GM21381 (cell line): ENCODE data around the gene ANKK1.

Experiments used
- ATAC-seq: cut with Tn5 transposase; IDR thresholded peaks from one replicate; pipeline ENCODE4 v1.9.1; 2021; ENCODE audit warnings: mild to moderate bottlenecking, moderate library complexity; ENCODE audit not compliant: unreplicated experiment

ANKK1 gene

GRCh38 chr11:113377681-113378412, 9.7 kb upstream of the ANKK1 start:
- ATAC-seq, result no peak

GRCh38 chr11:113378692-113379091, 8.9 kb upstream of the ANKK1 start:
- no peak for ATAC-seq

GRCh38 chr11:113382121-113382520, 5.5 kb upstream of the ANKK1 start:
- ATAC-seq, result no peak

- no peak for ATAC-seq
Observed at GRCh38 chr11:113384551-113384950, 3.0 kb upstream of the ANKK1 start.

- ATAC-seq, result no peak
Observed at GRCh38 chr11:113385749-113386148, 1.8 kb upstream of the ANKK1 start.

- no peak for ATAC-seq
Observed at GRCh38 chr11:113386866-113387265, 713 bp upstream of the ANKK1 start.

GRCh38 chr11:113389272-113389671, 1.7 kb downstream of the ANKK1 start:
- ATAC-seq, result no peak

GRCh38 chr11:113392236-113392921, 4.8 kb downstream of the ANKK1 start:
- no peak for ATAC-seq

- no peak for ATAC-seq
Observed at GRCh38 chr11:113393501-113393985, 6.0 kb downstream of the ANKK1 start.

- ATAC-seq, result no peak
Observed at GRCh38 chr11:113394919-113395318, 7.3 kb downstream of the ANKK1 start.

GRCh38 chr11:113395782-113396336, 8.3 kb downstream of the ANKK1 start:
- no peak for ATAC-seq

GRCh38 chr11:113396690-113397089, 9.1 kb downstream of the ANKK1 start:
- no peak for ATAC-seq

- no peak for ATAC-seq
Observed at GRCh38 chr11:113397212-113397611, 9.6 kb downstream of the ANKK1 start.

GRCh38 chr11:113397821-113398220, 10.2 kb downstream of the ANKK1 start:
- ATAC-seq, result no peak

- no peak for ATAC-seq
Observed at GRCh38 chr11:113398669-113399430, 11.3 kb downstream of the ANKK1 start.

GRCh38 chr11:113400631-113401230, 13.2 kb downstream of the ANKK1 start:
- no peak for ATAC-seq

GRCh38 chr11:113401718-113402117, 14.1 kb downstream of the ANKK1 start:
- ATAC-seq, result no peak

- ATAC-seq, result no peak
Observed at GRCh38 chr11:113404859-113405430, 17.4 kb downstream of the ANKK1 start.

GRCh38 chr11:113405724-113406478, 18.3 kb downstream of the ANKK1 start:
- no peak for ATAC-seq

GRCh38 chr11:113407163-113407562, 19.6 kb downstream of the ANKK1 start:
- no peak for ATAC-seq
